Ishikawa (cell line): Measurements from ENCODE around the gene POLR1A.

Experiments used
- CEBPB ChIP-seq: IDR thresholded peaks from 2 replicates; pipeline ENCODE4 v1.6.1; 2012
- CREB1 ChIP-seq: IDR thresholded peaks from 2 replicates; pipeline ENCODE4 v1.6.1; 2012; ENCODE audit warnings: low read depth
- EGR1 ChIP-seq: IDR thresholded peaks from 2 replicates; pipeline ENCODE4 v1.6.1; 2012
- EP300 ChIP-seq: IDR thresholded peaks from 2 replicates; pipeline ENCODE4 v1.6.1; 2012; ENCODE audit warnings: borderline replicate concordance
- FOXM1 ChIP-seq: IDR thresholded peaks from 2 replicates; pipeline ENCODE4 v1.6.1; 2012; ENCODE audit warnings: low read depth, borderline replicate concordance
- MAX ChIP-seq: IDR thresholded peaks from 2 replicates; pipeline ENCODE4 v1.6.1; 2012
- RAD21 ChIP-seq: IDR thresholded peaks from 2 replicates; pipeline ENCODE4 v1.6.1; 2012; ENCODE audit warnings: low read depth
- REST ChIP-seq: IDR thresholded peaks from 2 replicates; pipeline ENCODE4 v1.6.1; 2012; ENCODE audit warnings: low read depth, mild to moderate bottlenecking
- TAF1 ChIP-seq: IDR thresholded peaks from 2 replicates; pipeline ENCODE4 v1.6.1; 2012; ENCODE audit warnings: low read depth, mild to moderate bottlenecking
- TEAD4 ChIP-seq: IDR thresholded peaks from 2 replicates; pipeline ENCODE4 v1.6.1; 2012
- YY1 ChIP-seq: IDR thresholded peaks from 2 replicates; pipeline ENCODE4 v1.6.1; 2012; ENCODE audit warnings: low read depth
- ZBTB7A ChIP-seq: IDR thresholded peaks from 2 replicates; pipeline ENCODE4 v1.6.1; 2012; ENCODE audit warnings: low read depth

- TF ChIP-seq EP300 = no peak
- no peak for TF ChIP-seq TAF1
- no peak for TF ChIP-seq RAD21
- no peak for TF ChIP-seq TEAD4
- no peak for TF ChIP-seq CREB1
- TF ChIP-seq EGR1 = no peak
- no peak for TF ChIP-seq MAX
- no peak for TF ChIP-seq CEBPB
- TF ChIP-seq FOXM1 = no peak
- no peak for TF ChIP-seq REST
- no peak for TF ChIP-seq ZBTB7A
- TF ChIP-seq YY1 = no peak
Observed at GRCh38 chr2:86054535-86055082, 51.1 kb downstream of the POLR1A start.
